IMR-90 (cell line): ENCODE results near the gene DLX3. TPM values are rescaled to one million over a fixed set of nuclear protein-coding genes. Genes with fewer than 3 reads are reported as not detected.

Source experiments
- ATAC-seq: fragments of 200-7000 bp; cut with Tn5 transposase; 2 replicates; pipeline ENCODE4 v1.9.1; 2020; ENCODE audit warnings: low read depth, mild to moderate bottlenecking, moderate library complexity
- BruUV-seq: library from RNA; stranded (reverse); fragments of 400-500 nt; replicated peaks from 2 replicates; lab custom pipeline; 2021; lab: Mats Ljungman, UMichigan
- CTCF ChIA-PET: fragments of 300-600 bp; formaldehyde crosslinking; extraction: SDS; loops from one replicate; lab custom pipeline; 2021; ENCODE audit warnings: antibody characterized with exemption; lab: Yijun Ruan, JAX
- POLR2A ChIA-PET: fragments of 300-600 bp; sonication (Branson Sonifier 250); formaldehyde crosslinking; loops from one replicate; lab custom pipeline; 2022; ENCODE audit warnings: antibody characterized with exemption; ENCODE audit not compliant: unreplicated experiment; lab: Charles Lee
- DNase-seq: peaks from one replicate; pipeline ENCODE4 v3.0.0; 2013
- H2AFZ ChIP-seq: replicated peaks from 2 replicates; pipeline ENCODE3; 2013; ENCODE audit warnings: low read length, mild to moderate bottlenecking; ENCODE audit not compliant: poor library complexity
- H2AK5ac ChIP-seq: 2 replicates; pipeline ENCODE4 v1.6.1; 2013; ENCODE audit warnings: low read depth, low read length, inconsistent platforms
- H2AK9ac ChIP-seq: replicated peaks from 2 replicates; pipeline ENCODE3; 2013; ENCODE audit warnings: mild to moderate bottlenecking, low read depth, low read length, moderate library complexity; ENCODE audit not compliant: poor library complexity
- H2BK120ac ChIP-seq: 2 replicates; pipeline ENCODE4 v1.6.1; 2013; ENCODE audit warnings: low read depth, low read length, inconsistent platforms
- H2BK15ac ChIP-seq: 3 replicates; pipeline ENCODE4 v1.6.1; 2013; ENCODE audit warnings: low read depth, low read length, inconsistent platforms
- H2BK20ac ChIP-seq: 2 replicates; pipeline ENCODE4 v1.6.1; 2013; ENCODE audit warnings: low read depth, mild to moderate bottlenecking, inconsistent platforms, low read length, moderate library complexity
- H2BK5ac ChIP-seq: 2 replicates; pipeline ENCODE4 v1.6.1; 2013; ENCODE audit warnings: mild to moderate bottlenecking, low read depth, low read length, inconsistent platforms; ENCODE audit not compliant: poor library complexity, severe bottlenecking
- H3K14ac ChIP-seq: replicated peaks from 2 replicates; pipeline ENCODE4 v1.6.1; 2013; ENCODE audit warnings: low read depth, low read length, inconsistent platforms
- H3K18ac ChIP-seq: 2 replicates; pipeline ENCODE4 v1.6.1; 2013; ENCODE audit warnings: low read depth, low read length, control low read depth
- H3K23ac ChIP-seq: 2 replicates; pipeline ENCODE4 v1.6.1; 2013; ENCODE audit warnings: low read depth, low read length, inconsistent platforms
- H3K27ac ChIP-seq: 2 replicates; pipeline ENCODE4 v1.5.1; 2013; ENCODE audit warnings: mild to moderate bottlenecking, control low read depth, low read length; ENCODE audit not compliant: insufficient read depth
- H3K27me3 ChIP-seq: 2 replicates; pipeline ENCODE4 v1.6.1; 2013; ENCODE audit warnings: low read length; ENCODE audit not compliant: control insufficient read depth, insufficient read depth
- H3K36me3 ChIP-seq: 2 replicates; pipeline ENCODE4 v1.6.1; 2013; ENCODE audit warnings: low read length, mixed read lengths; ENCODE audit not compliant: control insufficient read depth, insufficient read depth
- H3K4ac ChIP-seq: 2 replicates; pipeline ENCODE4 v1.6.1; 2013; ENCODE audit warnings: low read depth, low read length, inconsistent platforms
- H3K4me1 ChIP-seq: 2 replicates; pipeline ENCODE4 v1.6.1; 2013; ENCODE audit warnings: low read length, mixed read lengths; ENCODE audit not compliant: control insufficient read depth, insufficient read depth
- H3K4me2 ChIP-seq: 2 replicates; pipeline ENCODE4 v1.6.1; 2013; ENCODE audit warnings: low read depth, mild to moderate bottlenecking, control low read depth, low read length, moderate library complexity
- H3K4me3 ChIP-seq: 2 replicates; pipeline ENCODE4 v1.5.1; 2013; ENCODE audit warnings: low read depth, mild to moderate bottlenecking, control low read depth, low read length, moderate library complexity; ENCODE audit not compliant: insufficient read depth
- H3K56ac ChIP-seq: 2 replicates; pipeline ENCODE4 v1.6.1; 2013; ENCODE audit warnings: low read length, inconsistent platforms; ENCODE audit not compliant: insufficient read depth; ENCODE audit errors: extremely low read depth
- H3K79me1 ChIP-seq, 2 experiments: 2 replicates each; pipeline ENCODE4 v1.6.1; 2013; ENCODE audit warnings: low read length in 2 of 2, inconsistent platforms in 1 of 2, low read depth in 1 of 2
- H3K9ac ChIP-seq: 2 replicates; pipeline ENCODE4 v1.6.1; 2013; ENCODE audit warnings: low read depth, low read length, control low read depth
- H3K9me1 ChIP-seq: 2 replicates; pipeline ENCODE4 v1.6.1; 2013; ENCODE audit warnings: low read length, inconsistent platforms; ENCODE audit not compliant: insufficient read depth
- H3K9me3 ChIP-seq: 2 replicates; pipeline ENCODE4 v1.6.1; 2013; ENCODE audit warnings: low read length; ENCODE audit not compliant: control insufficient read depth, insufficient read depth
- H4K20me1 ChIP-seq: 2 replicates; pipeline ENCODE4 v1.6.1; 2013; ENCODE audit warnings: low read length, inconsistent platforms; ENCODE audit not compliant: insufficient read depth
- H4K5ac ChIP-seq: 2 replicates; pipeline ENCODE4 v1.6.1; 2013; ENCODE audit warnings: mild to moderate bottlenecking, low read depth, low read length, control low read depth
- H4K8ac ChIP-seq, 2 experiments: 2 replicates each; pipeline ENCODE4 v1.6.1; 2013; ENCODE audit warnings: low read depth in 2 of 2, low read length in 2 of 2, control low read depth in 1 of 2, inconsistent platforms in 1 of 2
- H4K91ac ChIP-seq: 2 replicates; pipeline ENCODE4 v1.6.1; 2013; ENCODE audit warnings: low read depth, low read length, inconsistent platforms; ENCODE audit not compliant: insufficient read depth
- BHLHE40 ChIP-seq: fragments of 150-350 bp; IDR thresholded peaks from 2 replicates; pipeline ENCODE4 v1.6.1; 2016; ENCODE audit warnings: mild to moderate bottlenecking, low read depth, low read length
- RCOR1 ChIP-seq: IDR thresholded peaks from 2 replicates; pipeline ENCODE4 v1.6.1; 2012; ENCODE audit warnings: mild to moderate bottlenecking, low read length, improper control_type of control experiment; ENCODE audit not compliant: insufficient replicate concordance
- WGBS, 2 experiments: methylation state at CpG; one replicate each; pipeline versions ENCODE4 v1.1.5 to v1.1.7; 2013; ENCODE audit warnings: missing lambda C conversion rate in 2 of 2; ENCODE audit not compliant: insufficient read length in 1 of 2; ENCODE audit errors: extremely low coverage in 2 of 2; 5-methylcytosine and 5-hydroxymethylcytosine counted together
- dilution Hi-C: fragments of 300-500 bp; cut with HindIII; formaldehyde crosslinking; loops from one replicate; pipeline ENCODE4 v1.14.3; 2018; ENCODE audit warnings: low sequenced_read_pairs; ENCODE audit not compliant: unreplicated experiment
- in situ Hi-C: fragments of 300-500 bp; cut with MboI; formaldehyde crosslinking; loops from 3 replicates; pipeline ENCODE4 v1.14.3; 2019; ENCODE audit warnings: low sequenced_read_pairs, inconsistent platforms, mixed read lengths
- intact Hi-C: fragments of 100-400 bp; cut with micrococcal nuclease; formaldehyde crosslinking; loops from 2 replicates; pipeline ENCODE4 v1.10.0; 2022
- polyA plus RNA-seq, 3 experiments: library from polyadenylated mRNA; depleted of rRNA; stranded (reverse); fragments of >200 nt; gene quantifications; 2 replicates each; pipeline ENCODE4 v1.2.3, GENCODE V29; 2012; ENCODE audit warnings: low replicate concordance in 1 of 3
- total RNA-seq: library from RNA; depleted of rRNA; stranded (reverse); fragments of >200 nt; gene quantifications from 2 replicates; pipeline ENCODE4 v1.2.3, GENCODE V29; 2012

The DLX3 gene
- total and polyA plus RNA-seq, 2 of the 4 experiments (the other 2 are of a cell fraction): not detected

DNA sequence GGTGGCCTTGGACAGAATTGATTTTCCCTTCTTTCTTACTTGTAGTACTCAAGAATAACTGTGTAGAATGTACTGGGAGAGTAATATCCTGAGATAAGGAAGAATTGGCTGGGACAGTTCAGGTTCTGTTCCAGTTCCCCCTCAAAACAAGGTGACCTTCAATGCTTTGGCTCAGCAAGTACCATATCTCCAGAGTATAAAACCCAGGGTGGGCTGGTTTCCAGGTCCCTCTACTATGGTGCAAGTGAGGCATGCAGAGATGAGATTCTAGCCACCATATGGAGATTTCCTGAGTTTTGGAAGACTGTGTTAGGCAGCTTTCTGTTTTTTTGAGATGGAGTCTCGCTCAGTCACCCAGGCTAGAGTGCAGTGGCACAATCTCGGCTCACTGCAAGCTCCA lies 18.1 kb upstream of the DLX3 start:
- no peak for TF ChIP-seq RCOR1
- no peak for TF ChIP-seq BHLHE40
- Histone ChIP-seq H4K91ac (no peak overlapping the region), H4K20me1 (no peaks in the 10 kb centered on the region), H3K14ac (no peak overlapping the region), H2BK5ac (no peak overlapping the region), H3K36me3 (no peaks in the 10 kb centered on the region), H2AFZ (no peak overlapping the region), H3K56ac (no peak overlapping the region), H3K79me1 (no peaks in the 10 kb centered on the region), H2AK9ac (no peak overlapping the region), H3K9ac (no peak overlapping the region), H3K27ac (no peak overlapping the region), H3K4me2 (no peak overlapping the region), H4K5ac (no peak overlapping the region), H3K4me3 (no peak overlapping the region), H3K9me1 (no peaks in the 10 kb centered on the region), H2BK20ac (no peak overlapping the region), H2BK120ac (no peak overlapping the region), H3K18ac (no peak overlapping the region), H3K4me1 (no peaks in the 10 kb centered on the region), H3K4ac (no peak overlapping the region), H3K23ac (no peak overlapping the region), H3K9me3 (peaks cover 27% of the 10 kb centered on the region), H2BK15ac (no peak overlapping the region), H2AK5ac (no peak overlapping the region), H4K8ac (no peak overlapping the region), H3K27me3 (peaks cover 8% of the 10 kb centered on the region)
- ChIA-PET CTCF (no interaction called here), POLR2A (no interaction called here)
- dilution Hi-C loops (no loop called here), intact Hi-C loops (no loop called here), in situ Hi-C loops (no loop called here)
- ATAC-seq: no peak
- DNase-seq: no peak
- no CpG with 5 or more reads among the region's 2 CpGs for WGBS, 2 experiments
- no TSS peak for BruUV-seq
